BLaER1 (cell line): ENCODE measurements around the gene SPARCL1.
A peak's percentile ranks its signal among the peaks of the same experiment; 100 is the strongest.

Experiments used
- H3K27ac ChIP-seq: shearing (Covaris generic); formaldehyde crosslinking; 2 replicates; pipeline ENCODE4 v1.8.1; 2022
- H3K27me3 ChIP-seq: shearing (Covaris generic); formaldehyde crosslinking; 2 replicates; pipeline ENCODE4 v1.8.1; 2022
- H3K36me3 ChIP-seq: shearing (Covaris generic); formaldehyde crosslinking; 2 replicates; pipeline ENCODE4 v1.8.1; 2022
- H3K4me1 ChIP-seq: shearing (Covaris generic); formaldehyde crosslinking; 2 replicates; pipeline ENCODE4 v1.8.1; 2022
- H3K4me2 ChIP-seq: shearing (Covaris generic); formaldehyde crosslinking; 2 replicates; pipeline ENCODE4 v1.8.1; 2022
- H3K4me3 ChIP-seq: shearing (Covaris generic); formaldehyde crosslinking; 2 replicates; pipeline ENCODE4 v1.8.1; 2022
- H3K9ac ChIP-seq: shearing (Covaris generic); formaldehyde crosslinking; 2 replicates; pipeline ENCODE4 v1.8.1; 2022
- H3K9me3 ChIP-seq: shearing (Covaris generic); formaldehyde crosslinking; 2 replicates; pipeline ENCODE4 v1.8.1; 2022
- H4K20me1 ChIP-seq: shearing (Covaris generic); formaldehyde crosslinking; 2 replicates; pipeline ENCODE4 v1.8.1; 2022
- Cebpa-rat ChIP-seq: shearing (Covaris generic); IDR thresholded peaks from 2 replicates; pipeline ENCODE4 v1.8.1; 2022

The SPARCL1 gene

DNA sequence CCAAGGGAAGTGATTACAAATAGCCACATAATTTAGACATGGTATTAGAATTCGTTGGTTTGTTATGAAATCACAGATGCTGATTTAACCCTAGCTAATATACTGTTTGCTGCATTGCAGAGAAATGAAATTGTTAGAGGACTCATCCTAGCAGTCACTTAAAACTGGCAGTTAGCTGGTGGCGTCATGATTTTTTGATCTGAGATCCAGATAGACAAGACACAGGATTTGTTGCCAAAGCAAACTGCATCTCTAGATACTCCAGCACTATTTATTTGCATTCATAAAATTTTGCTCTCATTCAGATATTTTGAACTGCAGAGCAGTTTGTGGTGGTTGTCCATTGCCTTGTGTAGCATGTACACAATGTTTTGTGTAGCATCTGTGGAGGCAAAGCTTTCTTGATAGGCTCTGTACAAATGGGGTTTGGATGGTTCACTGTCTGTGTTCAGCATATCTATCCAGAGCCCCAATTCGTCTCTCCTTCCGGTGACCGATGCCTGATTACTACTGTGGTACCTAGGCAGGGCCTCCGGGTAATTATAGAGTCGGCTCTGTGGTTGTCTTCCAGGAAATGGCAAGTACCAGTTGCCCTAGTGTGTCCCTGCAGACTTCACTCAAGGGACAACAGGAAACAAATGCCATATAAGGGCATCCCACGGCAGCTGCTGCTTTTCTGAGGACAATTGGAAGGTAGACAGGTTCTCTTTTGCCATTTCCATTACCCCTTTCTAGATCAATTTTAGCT is 30.1 kb upstream of the SPARCL1 start:
- H3K9ac ChIP-seq = peak overlapping the region; percentile 8; the same call in 1 of the 2 replicates
- H3K27me3 ChIP-seq = no peaks in the 10 kb centered on the region
- TF ChIP-seq Cebpa-rat = no peak
- 0 out of 2 replicates have a peak overlapping the region, but pooled peaks have one; percentile 50 for H3K27ac ChIP-seq
- H3K4me1 ChIP-seq = peaks cover 49% of the 10 kb centered on the region
- peak overlapping the region; percentile 68 for H3K4me2 ChIP-seq
- no peak overlapping the region for H3K4me3 ChIP-seq
- no peaks in the 10 kb centered on the region for H3K36me3 ChIP-seq
- H3K9me3 ChIP-seq = peaks cover 5% of the 10 kb centered on the region; the same call in 1 of the 2 replicates
- H4K20me1 ChIP-seq = no peaks in the 10 kb centered on the region

DNA sequence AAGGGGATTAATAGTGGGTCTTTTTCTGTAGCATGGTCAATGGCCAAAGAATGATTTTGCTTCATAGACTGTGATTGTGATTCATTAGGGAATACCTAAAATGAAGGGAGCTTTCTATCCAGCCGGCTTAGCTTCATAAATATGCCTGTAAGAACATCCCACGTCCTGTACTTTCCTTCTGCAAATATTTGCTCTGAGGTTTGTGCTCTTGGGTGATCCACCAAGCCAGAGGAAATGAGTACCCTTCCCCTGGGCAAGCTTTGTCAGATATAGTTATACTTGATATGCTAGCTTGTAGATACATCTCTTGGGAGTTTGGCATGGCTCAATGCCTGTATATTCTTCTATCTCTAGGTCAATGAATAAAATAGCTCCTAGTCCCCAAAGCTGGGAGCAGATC is 28.2 kb upstream of the SPARCL1 start:
- H4K20me1 ChIP-seq = no peaks in the 10 kb centered on the region
- TF ChIP-seq Cebpa-rat = no peak
- peaks cover 49% of the 10 kb centered on the region for H3K4me1 ChIP-seq
- H3K9me3 ChIP-seq = peaks cover 5% of the 10 kb centered on the region; the same call in 1 of the 2 replicates
- peak overlapping the region; percentile 68 for H3K4me2 ChIP-seq
- no peak overlapping the region for H3K27ac ChIP-seq
- H3K27me3 ChIP-seq = no peaks in the 10 kb centered on the region
- no peak overlapping the region for H3K4me3 ChIP-seq
- no peak overlapping the region for H3K9ac ChIP-seq
- H3K36me3 ChIP-seq = no peaks in the 10 kb centered on the region

DNA sequence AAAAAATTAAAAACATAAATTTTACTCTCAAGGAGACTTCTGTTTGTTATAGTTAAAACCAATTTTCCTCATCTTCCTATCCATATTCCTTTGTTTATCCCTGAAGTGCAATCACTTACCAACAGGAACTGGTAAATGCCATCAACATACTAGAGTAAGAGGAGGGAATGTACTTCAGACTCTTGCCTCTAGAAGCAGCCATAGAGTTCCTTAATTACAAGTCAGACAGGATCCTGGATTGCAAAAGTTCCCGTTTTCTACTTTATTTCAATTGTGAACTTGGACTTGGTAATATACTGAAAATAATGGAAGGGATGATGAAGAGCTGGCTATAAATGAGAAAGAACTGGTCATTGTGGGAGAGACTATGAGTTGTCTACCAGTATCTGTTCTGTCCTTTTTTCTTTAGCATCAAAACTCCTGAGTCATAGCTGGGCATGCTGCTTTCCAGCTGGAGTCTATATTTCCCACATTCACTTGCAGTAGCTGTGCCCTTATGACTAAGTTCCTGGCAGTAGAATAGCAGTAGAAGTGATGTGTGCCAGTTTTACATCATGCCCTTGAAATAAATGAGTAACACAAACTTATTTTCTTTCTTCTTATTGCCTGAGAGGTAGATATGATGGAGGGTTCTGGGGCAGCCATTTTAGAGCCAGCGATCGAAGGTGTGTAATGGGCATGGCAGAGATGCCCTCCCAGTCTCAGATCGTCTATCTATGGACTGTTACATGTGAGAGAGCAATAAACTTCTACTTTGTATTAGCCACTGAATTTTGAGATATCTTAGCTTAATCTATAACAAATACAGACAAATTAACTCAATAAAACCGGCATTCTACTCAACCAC is 26.8 kb upstream of the SPARCL1 start:
- Histone ChIP-seq H3K9ac (no peak overlapping the region), H3K27me3 (no peaks in the 10 kb centered on the region), H3K4me2 (no peak overlapping the region)

DNA sequence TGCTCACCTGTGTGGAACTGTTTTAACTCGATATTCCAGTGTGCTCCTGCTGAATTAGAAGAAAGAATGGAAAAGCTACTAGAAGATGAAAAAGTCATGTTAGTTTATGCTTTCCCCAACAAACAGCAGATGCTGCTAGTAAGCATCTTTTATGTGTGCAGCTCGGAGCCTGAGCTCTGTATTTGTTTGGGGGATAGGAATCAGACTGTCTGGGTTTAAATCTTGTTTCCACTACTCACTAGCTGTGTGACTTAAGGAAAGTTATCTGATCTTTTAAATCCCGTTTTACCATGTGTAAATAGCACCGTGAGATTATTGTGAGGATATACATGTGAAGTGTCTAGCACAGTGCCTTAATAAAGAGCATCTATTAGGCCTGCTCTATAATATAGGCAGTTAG is 24.0 kb upstream of the SPARCL1 start:
- Histone ChIP-seq H3K4me3 (no peak overlapping the region), H3K36me3 (no peaks in the 10 kb centered on the region), H3K4me1 (peaks cover 21% of the 10 kb centered on the region), H4K20me1 (no peaks in the 10 kb centered on the region), H3K27ac (no peak overlapping the region), H3K4me2 (no peak overlapping the region), H3K9ac (no peak overlapping the region), H3K9me3 (no peaks in the 10 kb centered on the region), H3K27me3 (no peaks in the 10 kb centered on the region)
- no peak for TF ChIP-seq Cebpa-rat

More for the DNA sequence above, 26.8 kb upstream of the SPARCL1 start:
- H3K27ac ChIP-seq = no peak overlapping the region
- H3K9me3 ChIP-seq = no peaks in the 10 kb centered on the region
- H4K20me1 ChIP-seq = no peaks in the 10 kb centered on the region
- H3K4me1 ChIP-seq = peaks cover 49% of the 10 kb centered on the region
- no peak overlapping the region for H3K4me3 ChIP-seq
- TF ChIP-seq Cebpa-rat = no peak
- no peaks in the 10 kb centered on the region for H3K36me3 ChIP-seq

DNA sequence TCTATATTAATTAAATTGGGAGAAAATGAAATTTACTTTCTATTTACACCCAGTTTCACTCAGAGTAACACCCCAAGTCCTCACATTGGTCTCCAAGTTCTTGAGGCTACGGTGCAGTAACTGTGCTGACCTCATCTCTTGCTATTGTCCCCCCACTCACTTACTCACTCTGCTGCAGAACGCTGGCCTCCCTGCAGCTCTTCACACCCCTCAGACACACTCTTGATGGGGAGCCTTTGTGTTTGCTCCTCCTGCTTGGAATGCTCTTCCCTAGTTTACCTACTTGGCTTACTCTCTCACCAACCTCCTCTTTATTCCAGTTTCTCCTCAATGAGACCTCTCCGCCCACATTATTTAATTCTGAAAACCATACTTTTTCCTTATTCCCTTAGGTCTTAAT is 22.2 kb upstream of the SPARCL1 start:
- no peaks in the 10 kb centered on the region for H4K20me1 ChIP-seq
- H3K4me1 ChIP-seq = 0 out of 2 replicates have a peak, but pooled peaks cover 2% of the 10 kb centered on the region
- no peak overlapping the region for H3K4me3 ChIP-seq
- no peak overlapping the region for H3K9ac ChIP-seq
- no peaks in the 10 kb centered on the region for H3K27me3 ChIP-seq
- H3K4me2 ChIP-seq = no peak overlapping the region
- no peak overlapping the region for H3K27ac ChIP-seq
- TF ChIP-seq Cebpa-rat = no peak
- H3K36me3 ChIP-seq = no peaks in the 10 kb centered on the region
- no peaks in the 10 kb centered on the region for H3K9me3 ChIP-seq

DNA sequence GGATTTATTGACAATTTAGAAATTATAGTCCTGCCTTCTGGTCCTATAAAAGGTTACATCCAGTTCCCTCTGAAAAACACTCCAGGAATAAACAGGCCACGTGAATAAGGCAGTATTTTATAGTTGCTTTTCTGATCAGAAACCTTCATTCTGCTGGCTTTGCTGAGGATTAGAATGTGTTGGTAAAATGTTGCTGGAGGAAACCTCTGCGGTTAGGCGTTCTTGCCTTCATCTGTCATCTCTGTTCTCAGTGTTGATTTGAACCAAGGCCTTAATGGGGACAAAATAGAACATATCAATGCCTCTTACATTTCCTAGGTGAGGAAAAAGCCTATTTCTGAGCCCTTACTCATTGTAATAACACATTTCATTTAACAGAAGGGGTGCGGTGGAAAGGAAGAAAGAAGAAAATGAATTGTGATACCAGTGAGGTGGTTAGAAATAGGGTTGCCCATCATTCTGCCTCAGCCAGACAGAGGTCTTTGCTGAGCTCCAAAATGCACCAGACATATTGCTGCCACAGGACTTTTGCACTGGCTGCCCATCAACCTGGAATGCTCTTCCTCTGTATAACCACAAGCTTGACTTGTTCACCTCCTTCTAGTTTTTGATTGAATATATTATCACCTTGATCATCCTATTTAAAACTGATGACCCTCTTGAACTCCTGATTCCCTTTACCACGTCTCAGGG is 18.0 kb upstream of the SPARCL1 start:
- H3K27me3 ChIP-seq = no peaks in the 10 kb centered on the region
- H3K9me3 ChIP-seq = no peaks in the 10 kb centered on the region
- no peaks in the 10 kb centered on the region for H3K4me1 ChIP-seq
- H3K4me3 ChIP-seq = no peak overlapping the region
- TF ChIP-seq Cebpa-rat = no peak
- no peaks in the 10 kb centered on the region for H3K36me3 ChIP-seq
- H4K20me1 ChIP-seq = no peaks in the 10 kb centered on the region
- no peak overlapping the region for H3K9ac ChIP-seq
- no peak overlapping the region for H3K27ac ChIP-seq
- H3K4me2 ChIP-seq = no peak overlapping the region

DNA sequence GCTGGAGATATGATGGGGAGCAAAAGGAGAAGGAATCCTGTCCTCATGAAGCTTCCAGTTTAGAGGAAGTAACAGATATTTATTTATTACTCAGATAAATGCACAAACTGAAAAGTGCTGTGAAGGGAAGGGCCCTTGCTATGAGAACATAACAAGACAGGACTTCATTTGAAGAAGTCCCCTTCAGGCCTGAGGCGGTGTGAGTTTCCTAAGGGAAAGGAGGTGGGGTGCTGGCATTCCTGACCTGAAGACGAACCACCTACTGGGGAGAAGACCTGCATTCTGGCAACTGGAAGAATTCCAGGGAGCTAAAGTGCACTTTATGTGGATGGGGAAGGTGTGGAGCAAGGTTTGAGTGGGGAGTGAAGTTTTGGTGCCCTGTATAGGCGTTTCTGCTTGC is 15.9 kb upstream of the SPARCL1 start:
- Histone ChIP-seq H3K4me2 (no peak overlapping the region), H3K27ac (no peak overlapping the region), H4K20me1 (no peaks in the 10 kb centered on the region), H3K36me3 (no peaks in the 10 kb centered on the region), H3K9ac (no peak overlapping the region), H3K4me1 (no peaks in the 10 kb centered on the region), H3K4me3 (no peak overlapping the region), H3K27me3 (no peaks in the 10 kb centered on the region), H3K9me3 (no peaks in the 10 kb centered on the region)
- no peak for TF ChIP-seq Cebpa-rat

DNA sequence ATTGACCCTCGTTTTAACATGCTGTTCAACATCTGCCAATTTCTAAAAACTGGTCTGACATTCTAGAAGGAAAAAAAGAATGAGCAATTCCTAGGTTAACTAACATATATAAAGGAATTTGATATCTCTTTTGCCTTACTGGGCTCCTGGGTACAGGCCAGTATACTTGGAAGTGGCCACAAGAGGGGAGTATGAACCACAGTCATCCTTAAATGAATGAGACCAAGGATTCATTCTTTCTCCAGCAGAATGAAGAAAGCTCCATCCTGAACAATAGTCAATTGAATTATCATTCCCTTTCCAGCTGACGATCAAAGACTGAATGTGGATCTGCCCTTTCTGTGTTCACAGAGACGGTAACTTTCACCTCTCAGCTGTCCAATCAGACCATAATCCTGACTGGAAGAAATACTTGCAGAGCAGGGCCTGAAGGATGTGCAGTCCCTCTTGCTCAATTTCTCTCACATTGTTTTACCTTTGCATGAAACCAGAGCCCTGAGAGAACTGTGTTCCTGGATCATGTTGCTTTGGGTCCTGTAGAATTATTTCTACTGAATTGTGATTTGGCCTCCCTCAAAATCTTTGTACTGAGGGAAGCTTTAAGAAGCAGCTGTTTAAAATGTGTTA is 14.8 kb upstream of the SPARCL1 start:
- no peak overlapping the region for H3K4me2 ChIP-seq
- no peak overlapping the region for H3K4me3 ChIP-seq
- no peak overlapping the region for H3K9ac ChIP-seq
- H3K9me3 ChIP-seq = no peaks in the 10 kb centered on the region
- TF ChIP-seq Cebpa-rat = no peak
- H3K36me3 ChIP-seq = no peaks in the 10 kb centered on the region
- H3K27me3 ChIP-seq = no peaks in the 10 kb centered on the region
- H3K27ac ChIP-seq = no peak overlapping the region
- no peaks in the 10 kb centered on the region for H4K20me1 ChIP-seq
- no peaks in the 10 kb centered on the region for H3K4me1 ChIP-seq

DNA sequence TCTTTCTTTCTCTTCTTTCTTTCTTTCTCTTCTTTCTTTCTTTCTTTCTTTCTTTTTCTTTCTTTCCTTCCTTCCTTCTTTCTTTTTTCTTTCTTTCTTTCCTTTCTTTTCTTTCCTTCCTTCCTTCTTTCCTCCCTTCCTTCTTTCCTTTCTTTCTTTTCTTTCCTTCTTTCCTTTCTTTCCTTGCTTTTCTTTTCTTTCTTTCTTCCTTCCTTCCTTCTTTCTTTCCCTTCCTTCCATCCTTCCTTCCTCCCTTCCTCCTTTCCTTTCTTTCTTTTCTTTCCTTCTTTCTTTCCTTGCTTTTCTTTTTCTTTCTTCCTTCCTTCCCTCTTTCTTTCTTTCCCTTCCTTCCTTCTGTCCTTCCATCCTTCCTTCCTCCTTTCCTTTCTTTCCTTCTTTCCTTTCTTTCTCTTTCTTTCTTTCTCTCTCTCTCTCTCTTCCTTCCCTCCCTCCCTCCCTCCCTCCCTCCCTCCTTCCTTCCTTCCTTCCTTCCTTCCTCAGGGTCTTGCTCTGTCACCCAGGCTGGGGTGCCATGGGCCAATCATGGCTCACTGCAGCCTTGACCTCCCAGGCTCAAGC is 13.6 kb upstream of the SPARCL1 start:
- Histone ChIP-seq H3K27ac (no peak overlapping the region), H3K27me3 (no peaks in the 10 kb centered on the region), H3K36me3 (no peaks in the 10 kb centered on the region), H3K4me2 (no peak overlapping the region), H3K9me3 (0 out of 2 replicates have a peak, but pooled peaks cover 1% of the 10 kb centered on the region), H3K4me1 (no peaks in the 10 kb centered on the region), H3K4me3 (no peak overlapping the region), H4K20me1 (no peaks in the 10 kb centered on the region), H3K9ac (no peak overlapping the region)
- TF ChIP-seq Cebpa-rat = no peak
